HepG2 (cell line): ENCODE results near the gene PRMT5. TPM values are rescaled to one million over a fixed set of nuclear protein-coding genes. Genes with fewer than 3 reads are reported as not detected.

ENCODE experiments used
- ATAC-seq: fragments of 200-7000 bp; cut with Tn5 transposase; 3 replicates; pipeline ENCODE4 v1.9.1; 2020; ENCODE audit warnings: mild to moderate bottlenecking, moderate library complexity
- BruUV-seq: library from RNA; stranded (reverse); fragments of 400-500 nt; replicated peaks from 2 replicates; lab custom pipeline; 2021; lab: Mats Ljungman, UMichigan
- CTCF ChIA-PET: fragments of 300-600 bp; formaldehyde crosslinking; extraction: SDS; loops from one replicate; lab custom pipeline; 2021; ENCODE audit warnings: low total read pairs, inconsistent platforms, low intra/inter-chr PET ratio; lab: Yijun Ruan, JAX
- POLR2A ChIA-PET: fragments of 350-600 bp; sonication (Branson Sonifier 250); formaldehyde crosslinking; loops from one replicate; lab custom pipeline; 2020; ENCODE audit warnings: antibody characterized with exemption, inconsistent platforms; lab: Yijun Ruan, JAX
- DNase-seq: peaks from one replicate; pipeline ENCODE4 v3.0.0-alpha.2; 2015; ENCODE audit warnings: low spot score
- FAIRE-seq: peaks from 3 replicates; lab custom pipeline; 2011; peaks lifted over from hg19 to GRCh38; lab: Jason Lieb, UNC
- H2AFZ ChIP-seq: one replicate; pipeline ENCODE4 v1.6.1; 2011; ENCODE audit warnings: low read length, inconsistent platforms
- H3K27ac ChIP-seq: fragments of 300-600 bp; 3 replicates; pipeline ENCODE4 v1.8.0; 2011; ENCODE audit warnings: mixed run types, mild to moderate bottlenecking, mixed read lengths, low read length, inconsistent platforms; ENCODE audit not compliant: insufficient read depth; ENCODE audit errors: extremely low read length
- H3K27me3 ChIP-seq, 2 experiments: fragments of 200-600 bp in 1 of 2; 2 replicates in 1 of 2; 3 replicates in 1 of 2; pipeline versions ENCODE4 v1.6.0 to v1.8.0; 2011; ENCODE audit warnings: low read length in 2 of 2, mild to moderate bottlenecking in 2 of 2, moderate library complexity in 2 of 2, inconsistent platforms in 1 of 2; ENCODE audit not compliant: insufficient read depth in 2 of 2, control insufficient read depth in 1 of 2
- H3K36me3 ChIP-seq, 2 experiments: fragments of 200-600 bp in 1 of 2; replicated peaks in 1 of 2; 2 replicates in 1 of 2; 3 replicates in 1 of 2; pipeline versions ENCODE4 v1.5.1 to v1.8.0; 2011; ENCODE audit warnings: low read length in 2 of 2, inconsistent platforms in 1 of 2; ENCODE audit not compliant: insufficient read depth in 2 of 2, control insufficient read depth in 1 of 2
- H3K4me1 ChIP-seq: 2 replicates; pipeline ENCODE4 v1.5.1; 2012; ENCODE audit warnings: low read length, inconsistent platforms; ENCODE audit not compliant: insufficient read depth
- H3K4me2 ChIP-seq: 2 replicates; pipeline ENCODE4 v1.6.0; 2011; ENCODE audit warnings: low read depth, low read length, inconsistent platforms
- H3K4me3 ChIP-seq, 3 experiments: fragments of 200-600 bp in 1 of 3; sonication (generic), shearing (Covaris generic) in 1 of 3; replicated peaks in 1 of 3; 2 replicates each; pipeline ENCODE4 v1.5.1; 2011 to 2016; ENCODE audit warnings: low read length in 3 of 3, inconsistent platforms in 2 of 3, low read depth in 2 of 3, mild to moderate bottlenecking in 2 of 3, control low read depth in 1 of 3, mixed read lengths in 1 of 3; ENCODE audit not compliant: insufficient read depth in 1 of 3
- H3K79me2 ChIP-seq: one replicate; pipeline ENCODE4 v1.6.1; 2011; ENCODE audit warnings: low read length, inconsistent platforms; ENCODE audit not compliant: insufficient read depth
- H3K9ac ChIP-seq: 2 replicates; pipeline ENCODE4 v1.6.0; 2011; ENCODE audit warnings: mild to moderate bottlenecking, low read depth, low read length, inconsistent platforms; ENCODE audit not compliant: insufficient read depth
- H3K9me3 ChIP-seq: 2 replicates; pipeline ENCODE4 v1.5.1; 2012; ENCODE audit warnings: mild to moderate bottlenecking, low read length
- H4K20me1 ChIP-seq: 2 replicates; pipeline ENCODE4 v1.6.0; 2011; ENCODE audit warnings: inconsistent platforms, mild to moderate bottlenecking, low read length, moderate library complexity; ENCODE audit not compliant: insufficient read depth
- ARNTL ChIP-seq: sonication (generic); formaldehyde crosslinking; IDR thresholded peaks from 2 replicates; pipeline ENCODE4 v1.4.0; 2020; ENCODE audit warnings: mild to moderate bottlenecking, missing genetic modification reagents
- HIVEP1 ChIP-seq: sonication (generic); formaldehyde crosslinking; IDR thresholded peaks from 2 replicates; pipeline ENCODE4 v1.4.0; 2020; ENCODE audit warnings: mild to moderate bottlenecking, missing genetic modification reagents
- TCF12 ChIP-seq, 2 experiments: fragments of 450-650 bp in 1 of 2; sonication (generic) in 1 of 2; formaldehyde crosslinking in 1 of 2; IDR thresholded peaks; 2 replicates each; pipeline versions ENCODE4 v1.6.1 to v1.8.0; 2017 to 2022; ENCODE audit warnings: antibody characterized with exemption in 1 of 2, mild to moderate bottlenecking in 1 of 2, missing genetic modification reagents in 1 of 2, moderate library complexity in 1 of 2
- TOE1 ChIP-seq: sonication (generic); formaldehyde crosslinking; IDR thresholded peaks from 2 replicates; pipeline ENCODE4 v1.4.0; 2020; ENCODE audit warnings: mild to moderate bottlenecking, missing genetic modification reagents
- ZNF383 ChIP-seq: sonication (generic); formaldehyde crosslinking; IDR thresholded peaks from 2 replicates; pipeline ENCODE4 v1.4.0; 2020; ENCODE audit warnings: missing genetic modification reagents, mild to moderate bottlenecking, borderline replicate concordance
- ZNF547 ChIP-seq: sonication (generic); formaldehyde crosslinking; IDR thresholded peaks from 2 replicates; pipeline ENCODE4 v1.5.1; 2020; ENCODE audit warnings: mild to moderate bottlenecking, missing genetic modification reagents
- ZNF878 ChIP-seq: sonication (generic); formaldehyde crosslinking; IDR thresholded peaks from 2 replicates; pipeline ENCODE4 v1.8.1; 2023; ENCODE audit warnings: mild to moderate bottlenecking, missing genetic modification reagents, moderate library complexity
- WGBS: methylation state at CpG from one replicate; pipeline ENCODE4 v1.1.6; 2017; ENCODE audit warnings: low lambda C conversion rate; 5-methylcytosine and 5-hydroxymethylcytosine counted together
- in situ Hi-C: cut with HindIII; loops from 2 replicates; pipeline ENCODE4 v1.10.0; 2017; ENCODE audit warnings: low pct_unique_long_range_greater_than_20kb; ENCODE audit not compliant: extremely low pct_ligation_motif_present
- intact Hi-C: fragments of 100-400 bp; cut with micrococcal nuclease; formaldehyde crosslinking; loops from one replicate; pipeline ENCODE4 v1.10.0; 2022; ENCODE audit not compliant: unreplicated experiment
- polyA plus RNA-seq, 8 experiments: library from polyadenylated mRNA; depleted of rRNA in 3 of 8; stranded (reverse) in 7 of 8; unstranded in 1 of 8; fragments of >200 nt; fragmentation: Illumina TruSeq in 4 of 8; extraction: Trizol in 4 of 8; gene quantifications; 2 replicates each; pipeline versions ENCODE4 v1.2.1 to v1.2.3, GENCODE V29; 2011 to 2016; ENCODE audit warnings: low read depth in 4 of 8, missing spikeins in 1 of 8, mixed read lengths in 1 of 8; ENCODE audit not compliant: insufficient read depth in 1 of 8
- total RNA-seq, 5 experiments: library from RNA; depleted of rRNA; stranded (reverse); fragments of >200 nt; fragmentation: Illumina TruSeq; extraction: Trizol; gene quantifications; 2 replicates each; pipeline ENCODE4 v1.2.3, GENCODE V29; 2016; ENCODE audit warnings: low read depth in 1 of 5
- TF ChIP-seq, protein P1 (sequence below): sonication (generic); formaldehyde crosslinking; IDR thresholded peaks from 2 replicates; pipeline ENCODE4 v1.4.0; 2020; ENCODE audit warnings: missing genetic modification reagents
- TF ChIP-seq, protein P2 (sequence below): sonication (generic); formaldehyde crosslinking; IDR thresholded peaks from 2 replicates; pipeline ENCODE4 v1.4.0; 2020; ENCODE audit warnings: mild to moderate bottlenecking, missing genetic modification reagents
- TF ChIP-seq, protein P3 (sequence below): sonication (generic); formaldehyde crosslinking; IDR thresholded peaks from 2 replicates; pipeline ENCODE4 v1.4.0; 2020; ENCODE audit warnings: mild to moderate bottlenecking, missing genetic modification reagents
- TF ChIP-seq, protein P4 (sequence below): sonication (generic); formaldehyde crosslinking; IDR thresholded peaks from 2 replicates; pipeline ENCODE4 v1.4.0; 2020; ENCODE audit warnings: mild to moderate bottlenecking, missing genetic modification reagents
- TF ChIP-seq, protein P5 (sequence below): sonication (generic); formaldehyde crosslinking; IDR thresholded peaks from 2 replicates; pipeline ENCODE4 v1.8.0; 2022; ENCODE audit warnings: missing genetic modification reagents, mild to moderate bottlenecking, borderline replicate concordance
- TF ChIP-seq, protein P6 (sequence below): sonication (generic); formaldehyde crosslinking; IDR thresholded peaks from 2 replicates; pipeline ENCODE4 v1.5.0; 2020; ENCODE audit warnings: mild to moderate bottlenecking, missing genetic modification reagents

PRMT5 gene
- total and polyA plus RNA-seq, 2 of the 13 experiments (the other 11 are each of a cell fraction or from before 2014, with no cell fraction given) = 210 to 354 TPM

DNA sequence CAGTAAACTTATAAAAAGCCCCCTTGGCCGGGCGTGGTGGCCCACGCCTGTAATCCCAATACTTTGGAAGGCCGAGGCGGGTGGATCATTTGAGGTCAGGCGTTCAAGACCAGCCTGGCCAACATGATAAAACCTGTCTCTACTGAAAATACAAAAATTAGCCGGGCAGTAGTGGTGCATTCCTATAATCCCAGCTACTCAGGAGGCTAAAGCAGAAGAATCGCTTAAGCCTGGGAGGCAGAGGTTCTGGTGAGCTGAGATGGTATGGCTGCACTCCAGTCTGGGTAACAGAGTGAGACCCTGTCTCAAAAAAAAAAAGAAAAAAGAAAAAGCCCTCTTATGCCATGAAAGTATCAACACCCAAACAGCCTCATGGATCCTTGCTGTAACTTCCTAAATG lies 3.7 kb downstream of the PRMT5 start:
- Histone ChIP-seq H3K27me3 (no peaks in the 10 kb centered on the region; a peak in 1 of 5 replicates), H3K4me3 (no peak overlapping the region), H4K20me1 (no peaks in the 10 kb centered on the region), H3K9ac (no peak overlapping the region), H2AFZ (no peak overlapping the region), H3K79me2 (peaks cover 21% of the 10 kb centered on the region), H3K9me3 (no peaks in the 10 kb centered on the region), H3K4me2 (no peak overlapping the region), H3K36me3 (peaks cover 56 to 65% of the 10 kb centered on the region in 2 experiments), H3K4me1 (peaks cover 23% of the 10 kb centered on the region), H3K27ac (no peak overlapping the region)
- no TSS peak for BruUV-seq
- DNase-seq = no peak
- no peak for ATAC-seq
- TF ChIP-seq, protein P1, sequence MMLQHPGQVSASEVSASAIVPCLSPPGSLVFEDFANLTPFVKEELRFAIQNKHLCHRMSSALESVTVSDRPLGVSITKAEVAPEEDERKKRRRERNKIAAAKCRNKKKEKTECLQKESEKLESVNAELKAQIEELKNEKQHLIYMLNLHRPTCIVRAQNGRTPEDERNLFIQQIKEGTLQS (CRISPR knock-in tag) = no peak
- TF ChIP-seq, protein P2, sequence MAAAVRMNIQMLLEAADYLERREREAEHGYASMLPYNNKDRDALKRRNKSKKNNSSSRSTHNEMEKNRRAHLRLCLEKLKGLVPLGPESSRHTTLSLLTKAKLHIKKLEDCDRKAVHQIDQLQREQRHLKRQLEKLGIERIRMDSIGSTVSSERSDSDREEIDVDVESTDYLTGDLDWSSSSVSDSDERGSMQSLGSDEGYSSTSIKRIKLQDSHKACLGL (CRISPR knock-in tag) = 0 out of 2 replicates have a peak, but pooled peaks have one; percentile 51
- TF ChIP-seq ZNF547 (CRISPR knock-in tag) (0 out of 2 replicates have a peak, but pooled peaks have one; percentile 49), TCF12 (IDR thresholded peaks at IDR 0.05) (no peak), TCF12 (CRISPR knock-in tag; IDR thresholded peaks at IDR 0.05) (0 out of 2 replicates have a peak, but pooled peaks have one; percentile 52)
- TF ChIP-seq, protein P3, sequence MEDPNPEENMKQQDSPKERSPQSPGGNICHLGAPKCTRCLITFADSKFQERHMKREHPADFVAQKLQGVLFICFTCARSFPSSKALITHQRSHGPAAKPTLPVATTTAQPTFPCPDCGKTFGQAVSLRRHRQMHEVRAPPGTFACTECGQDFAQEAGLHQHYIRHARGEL (CRISPR knock-in tag) = 0 out of 2 replicates have a peak, but pooled peaks have one; percentile 39
- no peak for FAIRE-seq
- CTCF ChIA-PET = no interaction called here
- in situ Hi-C loops (no loop called here), intact Hi-C loops (no loop called here)
- POLR2A ChIA-PET = interaction anchor here (1.9 to 5.5 kb wide), 3 partner anchors 9 to 31 kb away, joined by 7 to 44 read pairs (median 27); partner anchors contain the start of genes HAUS4 and RBM23
- 97% methylated on average over 8 of the region's 8 CpGs for WGBS

DNA sequence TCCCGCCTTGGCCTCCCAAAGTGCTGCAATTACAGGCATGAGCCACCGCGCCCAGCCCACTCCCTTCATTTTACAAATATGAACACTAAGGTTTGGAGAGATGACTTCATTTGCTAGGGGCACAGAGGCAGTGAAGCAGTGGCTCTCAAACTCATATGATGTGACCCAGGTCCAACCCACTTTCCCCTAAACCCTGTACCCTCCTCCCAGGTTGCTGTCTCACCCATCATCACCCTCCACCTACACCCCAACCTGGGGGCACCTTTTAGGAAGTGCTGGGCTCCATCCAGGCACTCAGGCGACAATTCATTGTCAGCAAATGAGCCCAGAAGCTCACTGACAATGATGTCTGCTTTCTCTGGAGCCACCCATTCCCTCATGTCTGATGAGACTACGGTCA lies 5.4 kb downstream of the PRMT5 start:
- no peak overlapping the region for H3K27ac ChIP-seq
- BruUV-seq = no TSS peak
- in situ Hi-C loops = no loop called here
- WGBS = over 99% methylated on average over 5 of the region's 5 CpGs
- peaks cover 17% of the 10 kb centered on the region for H3K79me2 ChIP-seq
- ChIA-PET CTCF (no interaction called here), POLR2A (interaction anchor here (1.2 kb wide), 1 partner anchor 33 kb away, joined by 4 read pairs; the partner anchor contains the start of gene HAUS4)
- no peak overlapping the region for H3K9ac ChIP-seq
- FAIRE-seq = no peak
- H3K9me3 ChIP-seq = no peaks in the 10 kb centered on the region
- no peaks in the 10 kb centered on the region for H4K20me1 ChIP-seq
- no peak for ATAC-seq
- H3K27me3 ChIP-seq = no peaks in the 10 kb centered on the region; a peak in 1 of 5 replicates
- no peak for DNase-seq
- peaks cover 62 to 82% of the 10 kb centered on the region in 2 experiments for H3K36me3 ChIP-seq
- H3K4me2 ChIP-seq = no peak overlapping the region
- H3K4me1 ChIP-seq = peaks cover 22% of the 10 kb centered on the region
- intact Hi-C loops = no loop called here
- no peak overlapping the region for H3K4me3 ChIP-seq
- H2AFZ ChIP-seq = no peak overlapping the region
- TF ChIP-seq TOE1 (no peak), ZNF383 (CRISPR knock-in tag) (no peak), ZNF878 (CRISPR knock-in tag) (no peak), ARNTL (CRISPR knock-in tag) (no peak), HIVEP1 (peak; percentile 69; the same call in 1 of the 2 replicates)
- TF ChIP-seq, protein P4, sequence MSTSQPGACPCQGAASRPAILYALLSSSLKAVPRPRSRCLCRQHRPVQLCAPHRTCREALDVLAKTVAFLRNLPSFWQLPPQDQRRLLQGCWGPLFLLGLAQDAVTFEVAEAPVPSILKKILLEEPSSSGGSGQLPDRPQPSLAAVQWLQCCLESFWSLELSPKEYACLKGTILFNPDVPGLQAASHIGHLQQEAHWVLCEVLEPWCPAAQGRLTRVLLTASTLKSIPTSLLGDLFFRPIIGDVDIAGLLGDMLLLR = peak; percentile 77; the same call in 1 of the 2 replicates
- TF ChIP-seq, protein P5, sequence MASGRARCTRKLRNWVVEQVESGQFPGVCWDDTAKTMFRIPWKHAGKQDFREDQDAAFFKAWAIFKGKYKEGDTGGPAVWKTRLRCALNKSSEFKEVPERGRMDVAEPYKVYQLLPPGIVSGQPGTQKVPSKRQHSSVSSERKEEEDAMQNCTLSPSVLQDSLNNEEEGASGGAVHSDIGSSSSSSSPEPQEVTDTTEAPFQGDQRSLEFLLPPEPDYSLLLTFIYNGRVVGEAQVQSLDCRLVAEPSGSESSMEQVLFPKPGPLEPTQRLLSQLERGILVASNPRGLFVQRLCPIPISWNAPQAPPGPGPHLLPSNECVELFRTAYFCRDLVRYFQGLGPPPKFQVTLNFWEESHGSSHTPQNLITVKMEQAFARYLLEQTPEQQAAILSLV (CRISPR knock-in tag) = no peak
- TF ChIP-seq, protein P6, sequence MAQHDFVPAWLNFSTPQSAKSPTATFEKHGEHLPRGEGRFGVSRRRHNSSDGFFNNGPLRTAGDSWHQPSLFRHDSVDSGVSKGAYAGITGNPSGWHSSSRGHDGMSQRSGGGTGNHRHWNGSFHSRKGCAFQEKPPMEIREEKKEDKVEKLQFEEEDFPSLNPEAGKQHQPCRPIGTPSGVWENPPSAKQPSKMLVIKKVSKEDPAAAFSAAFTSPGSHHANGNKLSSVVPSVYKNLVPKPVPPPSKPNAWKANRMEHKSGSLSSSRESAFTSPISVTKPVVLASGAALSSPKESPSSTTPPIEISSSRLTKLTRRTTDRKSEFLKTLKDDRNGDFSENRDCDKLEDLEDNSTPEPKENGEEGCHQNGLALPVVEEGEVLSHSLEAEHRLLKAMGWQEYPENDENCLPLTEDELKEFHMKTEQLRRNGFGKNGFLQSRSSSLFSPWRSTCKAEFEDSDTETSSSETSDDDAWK (CRISPR knock-in tag) = no peak
